GM19043 (cell line): ENCODE results near the gene RPUSD4.
A peak's percentile ranks its signal among the peaks of the same experiment; 100 is the strongest.

ENCODE experiments used
- ATAC-seq: cut with Tn5 transposase; IDR thresholded peaks from one replicate; pipeline ENCODE4 v1.9.1; 2021; ENCODE audit warnings: low read depth; ENCODE audit not compliant: unreplicated experiment

Gene RPUSD4

DNA sequence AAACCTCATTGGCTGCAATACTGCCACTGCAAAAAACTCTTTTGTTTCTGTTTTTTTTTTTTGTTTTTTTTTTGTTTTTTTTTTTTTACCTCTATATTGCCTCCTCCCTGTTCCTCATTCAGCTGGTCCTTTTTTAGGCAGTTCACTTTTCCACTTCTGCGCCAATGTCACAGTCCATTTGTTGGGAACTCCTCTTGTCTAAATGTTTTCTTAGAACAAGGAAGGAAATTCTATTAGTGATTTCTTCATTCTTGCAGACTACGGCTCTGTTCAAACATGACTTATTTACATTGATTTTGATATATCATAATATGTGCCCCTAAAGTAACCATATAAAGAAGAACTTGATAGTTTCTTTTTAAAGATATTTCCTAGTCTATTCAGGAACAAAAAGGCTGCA is 3.0 kb upstream of the RPUSD4 start:
- no peak for ATAC-seq

DNA sequence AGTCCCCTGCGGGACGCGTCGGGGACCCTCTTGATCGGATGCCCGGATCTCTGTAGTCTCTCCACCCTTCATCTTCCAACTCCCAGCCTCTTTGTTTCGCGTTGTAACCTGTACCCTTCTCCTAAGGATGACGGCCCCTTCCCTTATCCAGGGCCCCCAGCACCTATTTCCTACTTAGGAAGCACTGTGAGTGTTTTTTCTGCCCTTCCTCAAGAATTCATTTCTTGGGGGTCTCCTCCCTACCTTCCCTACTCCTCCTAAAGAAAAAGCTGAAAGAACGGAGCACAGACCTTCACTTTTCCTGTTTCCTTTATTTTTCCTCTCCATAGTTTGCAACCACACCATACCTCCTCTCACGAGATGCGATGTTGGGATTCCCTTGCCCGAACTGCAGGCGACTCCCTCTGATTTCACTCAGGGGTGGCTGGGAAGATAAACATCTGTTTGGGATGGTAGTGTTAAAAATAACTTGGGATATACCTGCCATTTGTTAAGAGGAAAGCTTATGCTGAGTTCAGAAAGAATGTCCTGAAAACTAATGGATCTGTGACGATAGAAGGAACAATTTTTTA is 725 bp upstream of the RPUSD4 start:
- no peak for ATAC-seq

DNA sequence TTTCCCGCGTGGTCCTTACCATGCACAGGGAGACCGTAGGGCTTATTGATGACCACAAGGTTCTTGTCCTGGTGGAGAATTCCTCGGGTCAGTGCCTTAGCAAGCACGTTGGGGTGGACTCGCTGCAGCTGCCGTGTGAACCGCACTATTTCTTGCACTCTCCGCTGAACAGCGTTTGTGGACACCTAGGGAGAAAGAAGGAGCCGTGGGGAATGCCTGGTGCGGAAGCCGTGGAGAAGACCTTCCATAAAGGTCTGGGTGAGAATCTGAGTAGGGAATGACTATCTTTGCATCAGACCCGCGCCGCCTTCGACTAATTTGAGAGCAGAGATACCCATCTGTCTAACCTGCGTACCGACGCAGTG is 597 bp downstream of the RPUSD4 start:
- ATAC-seq, result peak; percentile 2

DNA sequence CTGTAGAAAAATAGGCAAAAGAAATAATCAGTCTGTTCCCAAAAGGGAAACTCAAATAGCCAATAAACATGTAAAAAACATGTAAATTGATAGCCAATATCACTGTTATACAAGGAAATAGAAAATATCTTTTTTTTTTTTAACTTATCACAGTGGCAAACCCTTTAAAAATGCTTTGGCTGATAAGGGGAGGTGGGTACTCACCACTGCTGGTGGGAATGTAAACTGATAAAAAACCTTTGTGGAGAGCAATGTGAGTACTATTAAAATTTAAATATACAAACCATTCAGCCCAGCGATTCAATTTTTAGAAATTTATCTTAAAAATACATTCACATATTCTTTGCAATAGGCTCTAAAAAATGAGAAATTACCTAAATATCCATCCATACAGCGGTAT is 3.6 kb downstream of the RPUSD4 start:
- ATAC-seq, result no peak

GRCh38 chr11:126205359-126205758 is 6.1 kb downstream of the RPUSD4 start:
- ATAC-seq, result no peak

DNA sequence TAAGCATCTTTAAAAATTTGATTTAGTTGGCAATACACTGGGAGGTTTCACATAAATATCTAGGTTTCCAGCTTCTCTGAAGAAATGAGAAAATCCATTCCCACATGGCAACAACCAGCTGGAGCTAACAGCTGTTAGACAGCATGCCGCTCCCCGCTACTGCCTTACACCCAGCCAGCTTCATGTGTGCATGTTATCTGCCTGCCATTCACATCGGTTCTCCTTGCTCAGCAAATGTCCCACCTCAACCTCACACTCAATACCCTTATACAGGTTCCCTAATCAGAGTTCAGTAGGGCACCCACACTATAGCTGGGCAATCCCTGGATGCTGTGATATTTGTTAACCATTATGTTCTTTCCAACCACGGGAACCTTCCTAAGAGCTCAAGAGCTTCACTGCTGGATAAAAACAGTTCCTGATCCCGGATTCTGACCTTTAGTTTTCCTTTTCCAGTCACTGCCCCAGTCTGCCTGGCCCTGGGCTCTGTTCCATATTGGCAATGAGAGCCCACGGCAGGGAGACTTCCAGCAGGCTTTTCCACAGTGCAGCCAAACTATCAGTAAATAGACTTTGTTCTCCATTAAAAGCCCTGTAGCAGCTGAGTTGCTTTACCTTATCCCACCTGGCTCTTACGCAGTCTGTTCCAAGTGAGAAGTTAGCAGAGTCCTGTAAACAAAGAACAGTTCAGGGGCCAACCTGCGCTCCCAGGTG is 8.6 kb downstream of the RPUSD4 start:
- ATAC-seq, result no peak

DNA sequence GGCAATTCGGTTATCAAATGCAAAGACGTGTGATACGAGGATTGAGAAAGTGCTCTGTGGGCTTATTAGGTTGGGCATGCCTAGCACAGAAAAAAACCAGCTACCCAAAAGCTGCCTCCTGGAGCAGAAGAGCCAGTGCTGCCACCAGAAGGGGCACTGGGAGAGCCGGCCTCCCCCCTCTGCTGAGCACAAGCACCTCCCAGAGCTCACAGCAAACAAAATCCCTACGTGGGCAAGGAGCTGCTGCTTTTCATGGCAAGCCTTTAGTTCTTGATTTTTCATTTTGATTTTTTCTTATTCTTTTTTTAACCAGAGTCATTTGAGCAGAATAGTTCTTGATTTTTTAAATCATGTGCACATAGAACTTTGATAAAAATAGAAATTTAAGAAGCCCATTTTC is 12.8 kb downstream of the RPUSD4 start:
- ATAC-seq, result no peak

- ATAC-seq, result no peak
These were observed 14.0 kb downstream of the RPUSD4 start for GRCh38 chr11:126197277-126197939.

DNA sequence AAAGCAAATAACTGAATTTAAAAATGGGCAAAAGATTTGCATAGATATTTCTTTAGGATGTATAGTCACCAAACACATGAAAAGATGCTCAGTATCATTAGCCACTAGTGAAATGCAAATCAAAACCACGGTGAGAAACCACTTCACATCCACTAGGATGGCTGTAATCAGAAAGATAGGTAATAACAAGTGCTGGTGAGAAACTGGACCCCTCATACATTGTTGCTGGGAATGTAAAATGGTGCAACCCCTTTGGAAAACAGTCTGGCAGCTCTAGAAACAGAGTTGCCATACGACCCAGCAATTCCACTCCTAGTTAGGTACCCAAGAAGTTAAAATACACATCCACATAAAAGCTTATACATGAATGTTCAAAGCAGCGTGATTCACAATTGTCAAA is 16.3 kb downstream of the RPUSD4 start:
- ATAC-seq, result no peak

GRCh38 chr11:126194121-126194543 is 17.3 kb downstream of the RPUSD4 start:
- no peak for ATAC-seq

GRCh38 chr11:126193038-126193478 is 18.4 kb downstream of the RPUSD4 start:
- no peak for ATAC-seq

GRCh38 chr11:126192361-126192760 is 19.1 kb downstream of the RPUSD4 start:
- ATAC-seq, result no peak

- no peak for ATAC-seq
These were observed 19.9 kb downstream of the RPUSD4 start for GRCh38 chr11:126191379-126192073.

DNA sequence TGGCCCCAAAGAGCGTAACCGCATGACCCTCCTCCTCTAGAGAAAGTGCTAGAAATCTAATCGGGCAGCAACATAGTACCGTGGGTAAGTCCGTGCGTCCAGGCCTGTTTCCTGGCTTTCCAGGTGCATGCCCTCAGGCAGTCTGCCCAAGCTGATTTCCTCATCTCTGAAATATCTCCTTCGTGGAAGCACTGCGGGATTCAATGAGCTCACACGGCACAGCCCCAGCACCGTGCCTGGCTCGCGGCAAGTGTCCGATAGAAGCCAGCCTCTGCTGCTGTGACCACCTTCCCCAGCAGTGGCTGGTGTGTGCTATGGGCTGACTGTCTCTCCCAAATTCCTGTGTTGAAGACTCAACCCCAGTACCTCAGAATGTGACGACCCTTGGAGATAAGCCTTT is 20.7 kb downstream of the RPUSD4 start:
- no peak for ATAC-seq

DNA sequence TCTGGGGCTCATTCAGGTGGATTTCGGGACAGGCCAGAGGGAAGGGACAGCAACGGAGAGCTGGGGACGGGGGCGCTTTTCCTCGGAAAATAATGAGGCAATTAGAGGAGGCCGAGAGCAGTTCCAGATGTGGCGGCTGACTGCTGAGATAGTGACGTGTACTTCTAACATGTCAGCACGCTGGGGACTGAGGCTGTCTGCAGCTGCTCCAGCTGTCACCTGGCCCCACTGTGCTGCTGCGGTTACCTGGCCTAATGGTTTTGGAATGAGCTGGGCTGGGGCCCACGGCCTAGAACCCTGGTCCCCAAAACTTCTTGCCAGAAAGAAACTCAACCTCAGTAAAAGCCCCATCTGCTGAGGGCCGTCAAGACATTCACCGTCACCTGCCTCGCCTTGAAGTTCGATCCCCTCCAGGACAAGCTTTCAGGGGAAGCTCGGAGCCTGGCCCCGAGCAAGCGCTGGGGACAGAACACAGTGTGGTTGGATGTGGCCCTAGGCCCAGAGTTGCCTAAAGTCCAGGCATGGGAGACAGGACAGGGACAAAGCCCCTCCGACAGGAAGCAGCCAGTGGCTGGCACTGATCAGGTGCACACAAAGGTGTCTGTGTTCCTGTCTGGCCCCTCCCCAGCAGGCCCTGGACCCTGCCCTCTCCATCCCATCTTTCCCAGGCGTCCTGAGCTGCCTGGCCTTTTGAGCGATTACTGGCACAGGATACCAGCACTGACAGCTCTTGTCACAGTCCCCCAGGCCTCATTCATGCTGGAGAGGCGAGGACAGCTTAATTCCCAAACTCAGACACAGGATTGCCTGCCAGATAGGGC is 22.1 kb downstream of the RPUSD4 start:
- ATAC-seq, result peak; percentile 50

- peak; percentile 89 for ATAC-seq
These were observed 22.9 kb downstream of the RPUSD4 start for GRCh38 chr11:126188332-126189108.

DNA sequence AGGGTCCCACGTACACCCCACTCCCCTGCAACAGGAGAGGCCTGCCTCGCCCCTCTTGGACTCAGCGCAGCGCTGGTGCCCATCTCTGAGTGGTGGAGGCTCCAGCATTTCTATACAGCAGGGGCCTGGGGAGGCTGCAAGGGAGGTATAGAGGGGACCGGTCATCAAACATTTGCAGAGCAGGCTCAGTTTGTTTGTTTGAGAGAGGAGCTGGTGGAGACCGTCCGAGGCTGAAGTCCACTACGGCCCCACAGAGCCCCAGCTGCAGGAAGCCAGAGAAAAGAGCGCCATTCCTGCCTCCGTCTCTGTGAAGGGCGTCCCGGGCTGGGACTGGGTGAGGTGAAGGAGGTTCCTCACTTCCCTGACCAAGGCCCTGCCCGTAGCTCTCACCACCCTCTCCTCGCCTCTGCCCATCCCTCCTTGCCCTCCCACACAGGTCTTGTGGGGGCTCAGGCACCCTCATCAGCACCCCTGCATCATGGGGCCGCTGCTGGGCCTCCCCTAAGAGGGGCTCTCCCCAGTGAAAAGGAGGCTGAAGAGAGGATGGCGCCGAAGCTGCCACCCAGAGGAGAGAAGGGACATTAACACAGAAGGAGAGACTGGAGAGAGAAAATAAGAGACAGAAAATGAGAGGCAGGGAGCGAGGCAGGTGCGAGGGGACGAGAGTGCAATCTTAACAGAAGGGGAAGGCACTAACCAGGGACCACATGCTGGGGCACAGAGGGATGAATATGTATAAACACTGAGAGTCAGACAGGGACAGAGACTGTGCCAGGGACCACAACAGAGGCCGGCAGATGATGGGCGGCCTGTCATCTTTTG is 24.5 kb downstream of the RPUSD4 start:
- ATAC-seq, result no peak

DNA sequence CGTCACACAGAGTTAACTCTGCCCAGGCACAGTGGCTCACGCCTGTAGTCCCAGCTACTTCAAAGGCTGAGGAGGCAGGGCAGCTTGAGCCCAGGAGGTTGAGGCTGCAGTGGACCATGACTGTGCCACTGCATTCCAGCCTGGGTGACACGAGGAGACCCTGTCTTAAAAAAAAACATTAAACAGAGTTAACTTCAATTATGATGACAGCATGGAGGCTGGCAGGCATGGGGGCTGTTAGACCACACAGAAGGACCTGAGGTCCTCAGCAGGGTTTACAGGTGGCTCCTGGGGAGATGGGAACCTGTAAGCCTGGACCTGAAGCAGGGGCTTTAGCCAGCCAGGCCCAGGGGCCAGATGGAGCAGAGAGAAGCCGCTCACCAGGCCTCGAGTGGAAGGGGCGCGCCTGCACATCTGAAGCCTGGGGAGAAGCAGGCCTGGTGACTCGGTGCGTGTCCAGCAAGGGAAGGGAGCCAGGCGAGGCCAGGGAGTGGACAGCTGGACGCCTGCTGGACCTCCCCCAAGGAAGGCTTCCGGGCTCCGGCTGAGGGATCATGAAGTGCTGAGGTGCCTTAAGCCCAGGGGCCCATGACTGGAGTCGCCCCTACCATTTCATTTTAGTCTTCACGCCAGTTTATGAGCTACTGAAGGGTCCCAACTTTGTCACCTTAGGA is 25.3 kb downstream of the RPUSD4 start:
- no peak for ATAC-seq
